Heart left ventricle (tissue), 16 donors: ENCODE measurements around the gene DYNLT2. TPM values are rescaled to one million over a fixed set of nuclear protein-coding genes. Genes with fewer than 3 reads are reported as not detected.

Experiments
- ATAC-seq, 4 donors: fragments of 200-7000 bp; cut with Tn5 transposase; one replicate each; pipeline ENCODE4 v1.9.1; 2020 to 2022; ENCODE audit warnings: moderate library complexity in 4 of 4, mild to moderate bottlenecking in 3 of 4, moderate number of reproducible peaks in 1 of 4
- DNase-seq, 5 donors: peaks; one replicate each; pipeline ENCODE4 v3.0.0-alpha.2; 2020
- H3K27ac ChIP-seq, 12 donors: fragments of 200-600 bp; sonication (generic) in 4 of 12; one replicate each; pipeline versions ENCODE4 v1.5.0 to v1.8.0; 2016 to 2022; ENCODE audit warnings: mild to moderate bottlenecking in 2 of 12
- H3K27me3 ChIP-seq, 9 donors: fragments of 200-600 bp; sonication (generic) in 2 of 9; one replicate each; pipeline versions ENCODE4 v1.5.1 to v1.8.0; 2016 to 2022; ENCODE audit warnings: mild to moderate bottlenecking in 3 of 9
- H3K36me3 ChIP-seq, 9 donors: fragments of 200-600 bp; sonication (generic) in 2 of 9; one replicate each; pipeline versions ENCODE4 v1.5.0 to v1.8.0; 2018 to 2022; ENCODE audit warnings: mild to moderate bottlenecking in 2 of 9
- H3K4me1 ChIP-seq, 12 donors: fragments of 200-600 bp; sonication (generic) in 4 of 12; one replicate each; pipeline versions ENCODE4 v1.5.0 to v1.8.0; 2016 to 2022; ENCODE audit warnings: mild to moderate bottlenecking in 3 of 12
- H3K4me3 ChIP-seq, 12 donors: fragments of 200-600 bp; sonication (generic) in 4 of 12; one replicate each; pipeline versions ENCODE4 v1.5.0 to v1.8.0; 2017 to 2022; ENCODE audit warnings: mild to moderate bottlenecking in 9 of 12, moderate library complexity in 4 of 12
- H3K9me3 ChIP-seq, 12 donors: fragments of 200-600 bp; sonication (generic) in 4 of 12; one replicate each; pipeline versions ENCODE4 v1.5.0 to v1.8.0; 2016 to 2022; ENCODE audit warnings: mild to moderate bottlenecking in 1 of 12
- POLR2A ChIP-seq, 2 donors: fragments of 450-650 bp; IDR thresholded peaks; one replicate each; pipeline ENCODE4 v1.6.1; 2017; ENCODE audit warnings: antibody characterized with exemption in 2 of 2, mild to moderate bottlenecking in 2 of 2, moderate library complexity in 2 of 2
- WGBS, 4 donors: extraction: QIAGEN DNeasy Blood & Tissue Kit in 2 of 4; methylation state at CpG; one replicate each; pipeline versions ENCODE4 v1.1.5 to v1.1.7; 2013 to 2018; 5-methylcytosine and 5-hydroxymethylcytosine counted together
- intact Hi-C, 10 donors: fragments of 100-400 bp; cut with DNase I; formaldehyde crosslinking; loops; one replicate each; pipeline versions ENCODE4 v1.11.1 to v1.14.2; 2022
- polyA plus RNA-seq, 2 donors: library from polyadenylated mRNA; stranded (reverse); fragments of 200-250 nt; gene quantifications; one replicate each; pipeline ENCODE4 v1.2.3, GENCODE V29; 2013
- total RNA-seq, 9 donors: library from RNA; depleted of rRNA in 2 of 9; stranded (reverse); fragments of >200 nt in 2 of 9; fragmentation: NEBNext Ultra II Directional in 3 of 9; extraction: Animal tissue kit (Norgen Biotek cat#: 25700) in 3 of 9; gene quantifications; one replicate each; pipeline versions ENCODE4 v1.1.0 to v1.2.4, GENCODE V29; 2016 to 2023
- TF ChIP-seq, protein P1 (sequence below), 12 donors: fragments of 200-600 bp; sonication (generic) in 4 of 12; IDR thresholded peaks; one replicate each; pipeline versions ENCODE4 v1.5.0 to v1.8.0; 2018 to 2022; ENCODE audit warnings: antibody characterized with exemption in 12 of 12, mild to moderate bottlenecking in 5 of 12
- donor health status: ischemic (EF 13 %, LVEDD 7.1; RV severe dilation, severe dysfunction).
- donor health status: healthy with polysubstance abuse.
- donor health status: DM: no; HTN: yes; CAD: no.
- donor health status: DM: no; HTN: no; CAD: no.
- donor health status: ischemic (EF 25% LVEDD 6.9; RV normal size, moderate dysfunction).
- donor health status: ischemic (EF 25% LVEDD 5.7; RV mildly dilated, moderate dysfunction).
- donor health status: healthy.
- donor health status: DM: yes; HTN: yes; CAD: no.
- donor health status: ischemic (EF 35%, LVEDD 5.7; RV mildly dilated, moderate dysfunction).
- donor health status: nonischemic (EF 11% LVEDD 7.7; RV severe dilation, severe dysfunction).
- donor health status: DM: yes; HTN: yes; CAD: no.
- donor health status: PGD.
- donor health status: ischemic (EF 29% LVEDD 5.4; RV normal size, mild dysfunction).
- donor health status: nonischemic (EF 23%, LVEDD 6.1; RV moderate dilation, normal function).

DYNLT2 gene
- total and polyA plus RNA-seq, 11 donors, result 0.49 to 1.5 (median 0.67) TPM

DNA sequence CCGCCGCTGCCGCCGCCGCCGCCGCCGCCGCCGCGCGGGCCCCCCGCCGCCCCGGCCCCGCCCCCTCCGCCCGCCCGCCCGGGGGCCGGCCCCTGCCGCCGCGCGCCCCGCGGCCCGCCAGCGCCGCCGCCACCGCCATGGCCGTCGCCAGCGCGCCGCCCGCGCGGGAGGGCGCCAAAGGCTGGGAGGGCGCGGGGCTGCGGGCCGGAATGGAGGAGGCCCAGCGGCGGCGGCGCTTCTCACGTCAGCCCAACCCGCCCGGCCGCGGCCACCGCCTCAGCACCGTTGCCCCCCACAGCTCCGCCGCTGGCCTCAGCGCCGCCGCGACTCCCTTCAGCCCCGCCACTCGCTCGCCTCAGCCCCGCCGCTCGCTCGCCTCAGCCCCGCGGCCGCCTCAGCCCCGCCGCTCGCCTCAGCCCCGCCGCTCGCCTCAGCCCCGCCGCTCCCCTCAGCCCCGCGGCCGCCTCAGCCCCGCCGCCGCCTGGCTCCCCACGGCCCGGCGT lies 27.3 kb downstream of the DYNLT2 start:
- DNase-seq, result peak; percentile 29 to 73 (median 43)
- WGBS, 4 donors, result 0 to 3% (median 1%) methylated on average over 8 to 88 of the region's 89 CpGs
- peak overlapping the region in 9 of 12 donors; percentile 64 to 94 (median 72) for H3K4me3 ChIP-seq
- intact Hi-C loops, result loop anchor here in 3 of 10 donors (2.0 to 10.0 kb wide), 4 partner anchors 19 to 831 kb away; partner anchors contain the start of genes C6orf120 (in 2 of the 3), WDR27 (in 2 of the 3), DYNLT2 (in 1 of the 3) and ERMARD (in 1 of the 3)
- no peaks in the 10 kb centered on the region for H3K9me3 ChIP-seq
- no peaks in the 10 kb centered on the region for H3K27me3 ChIP-seq
- TF ChIP-seq, protein P1, sequence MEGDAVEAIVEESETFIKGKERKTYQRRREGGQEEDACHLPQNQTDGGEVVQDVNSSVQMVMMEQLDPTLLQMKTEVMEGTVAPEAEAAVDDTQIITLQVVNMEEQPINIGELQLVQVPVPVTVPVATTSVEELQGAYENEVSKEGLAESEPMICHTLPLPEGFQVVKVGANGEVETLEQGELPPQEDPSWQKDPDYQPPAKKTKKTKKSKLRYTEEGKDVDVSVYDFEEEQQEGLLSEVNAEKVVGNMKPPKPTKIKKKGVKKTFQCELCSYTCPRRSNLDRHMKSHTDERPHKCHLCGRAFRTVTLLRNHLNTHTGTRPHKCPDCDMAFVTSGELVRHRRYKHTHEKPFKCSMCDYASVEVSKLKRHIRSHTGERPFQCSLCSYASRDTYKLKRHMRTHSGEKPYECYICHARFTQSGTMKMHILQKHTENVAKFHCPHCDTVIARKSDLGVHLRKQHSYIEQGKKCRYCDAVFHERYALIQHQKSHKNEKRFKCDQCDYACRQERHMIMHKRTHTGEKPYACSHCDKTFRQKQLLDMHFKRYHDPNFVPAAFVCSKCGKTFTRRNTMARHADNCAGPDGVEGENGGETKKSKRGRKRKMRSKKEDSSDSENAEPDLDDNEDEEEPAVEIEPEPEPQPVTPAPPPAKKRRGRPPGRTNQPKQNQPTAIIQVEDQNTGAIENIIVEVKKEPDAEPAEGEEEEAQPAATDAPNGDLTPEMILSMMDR (IDR thresholded peaks at IDR 0.05), result no peak
- TF ChIP-seq POLR2A (IDR thresholded peaks at IDR 0.05), result no peak
- peak in 2 of 4 donors; percentile 34 to 46 for ATAC-seq
- H3K4me1 ChIP-seq, result peaks cover 0 to 40% (median 20%) of the 10 kb centered on the region in 12 donors
- H3K36me3 ChIP-seq, result peaks cover 0 to 4% (median 0%) of the 10 kb centered on the region in 9 donors
- H3K27ac ChIP-seq, result peak overlapping the region; percentile 58 to 96 (median 84)

DNA sequence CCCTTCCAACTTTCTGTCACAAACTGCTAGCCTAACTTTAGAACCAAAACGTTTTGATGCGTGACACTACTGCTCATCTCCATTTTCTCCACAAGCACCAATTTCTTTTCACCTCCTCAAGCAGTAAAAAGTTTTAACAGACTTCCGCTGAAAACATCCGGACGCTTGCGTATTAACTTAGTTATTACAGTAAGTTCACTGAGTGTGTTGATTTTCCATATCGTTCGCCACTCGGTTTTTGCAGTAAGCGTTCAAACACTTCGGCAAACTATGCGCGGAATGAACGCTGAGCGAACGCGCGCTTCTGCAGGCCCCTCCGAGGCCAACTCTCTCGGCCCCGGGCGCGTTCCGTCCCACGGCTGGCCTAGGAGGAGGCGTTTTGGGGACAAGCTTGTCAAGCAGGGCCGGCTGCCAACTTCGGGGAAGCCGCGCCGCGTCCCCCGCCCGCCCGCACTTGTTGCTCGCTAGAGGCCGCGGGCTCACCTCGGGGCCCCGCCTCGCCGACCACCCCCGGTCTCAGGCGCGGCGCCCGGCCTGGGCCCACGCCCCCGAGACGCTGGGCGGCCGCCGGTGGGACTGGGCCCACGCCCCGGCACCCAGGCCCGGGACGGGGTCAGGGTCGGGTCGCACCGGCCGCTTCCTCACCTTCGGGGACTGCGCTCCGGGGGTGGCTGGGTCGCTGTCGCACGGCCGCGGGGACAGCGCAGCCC lies 28.0 kb downstream of the DYNLT2 start:
- intact Hi-C loops, result loop anchor here in 3 of 10 donors (2.0 to 10.0 kb wide), 3 partner anchors 19 to 831 kb away; partner anchors contain the start of genes C6orf120 (in 2 of the 3), WDR27 (in 2 of the 3), PSMB1 (in 1 of the 3) and TBP (in 1 of the 3)
- DNase-seq (peak; percentile 86 to 91 (median 88)), ATAC-seq (peak; percentile 76 to 83 (median 80))
- Histone ChIP-seq H3K4me1 (peaks cover 0 to 40% (median 20%) of the 10 kb centered on the region in 12 donors), H3K4me3 (peak overlapping the region; percentile 41 to 94 (median 66)), H3K36me3 (peaks cover 0 to 9% (median 0%) of the 10 kb centered on the region in 9 donors), H3K27ac (peak overlapping the region; percentile 59 to 96 (median 90)), H3K27me3 (no peaks in the 10 kb centered on the region), H3K9me3 (no peaks in the 10 kb centered on the region)
- TF ChIP-seq, protein P1 (IDR thresholded peaks at IDR 0.05), result no peak
- peak in 1 of 2 donors; percentile 9 for TF ChIP-seq POLR2A (IDR thresholded peaks at IDR 0.05)
- 0 to 1% (median 0%) methylated on average over 28 to 70 of the region's 70 CpGs for WGBS, 4 donors

DNA sequence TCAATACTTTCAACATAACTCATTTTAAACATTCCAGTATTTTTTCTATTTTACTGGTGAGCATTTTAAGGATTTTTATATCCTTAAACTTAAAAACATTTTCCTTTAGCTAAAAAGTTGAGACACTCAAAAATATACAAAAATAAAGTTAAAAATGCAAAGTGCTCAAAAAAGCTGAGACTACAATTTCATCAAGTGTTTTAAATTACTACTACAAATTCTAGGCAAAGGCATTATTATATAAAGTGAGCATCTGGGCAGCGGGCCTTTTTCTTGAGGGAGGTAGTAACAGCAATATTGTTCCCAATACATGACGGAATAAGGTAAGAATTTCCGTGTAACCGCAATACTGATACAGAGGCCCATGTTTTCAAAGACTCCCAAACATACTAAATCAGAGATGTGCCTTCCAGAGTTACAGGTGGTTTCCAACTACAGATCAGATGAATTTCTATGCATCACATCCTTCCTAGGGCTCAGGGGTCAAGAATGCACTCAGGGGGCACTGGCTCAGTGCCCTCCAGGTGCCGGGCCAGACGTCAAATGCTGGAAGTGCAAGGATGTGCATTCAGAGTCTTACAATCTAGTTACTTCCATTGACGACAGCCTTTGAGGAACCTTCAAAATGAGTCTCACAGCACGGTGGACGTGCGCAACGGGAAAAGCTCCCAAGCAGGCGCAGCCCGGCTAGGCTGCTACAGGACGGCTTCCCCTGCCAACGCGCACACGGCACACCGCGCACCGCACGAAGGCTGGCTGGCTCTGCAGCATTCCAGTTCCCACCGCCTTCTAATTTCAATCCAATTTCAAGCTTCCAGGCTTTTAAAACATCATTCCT lies 28.8 kb downstream of the DYNLT2 start:
- H3K4me1 ChIP-seq, result peaks cover 0 to 40% (median 20%) of the 10 kb centered on the region in 12 donors
- TF ChIP-seq POLR2A (IDR thresholded peaks at IDR 0.05), result no peak
- TF ChIP-seq, protein P1 (IDR thresholded peaks at IDR 0.05), result no peak
- no peaks in the 10 kb centered on the region for H3K27me3 ChIP-seq
- intact Hi-C loops, result loop anchor here in 3 of 10 donors (2.0 to 10.0 kb wide), 3 partner anchors 18 to 832 kb away; partner anchors contain the start of genes C6orf120 (in 2 of the 3), WDR27 (in 2 of the 3), PSMB1 (in 1 of the 3) and TBP (in 1 of the 3)
- WGBS, 4 donors, result 2 to 3% (median 3%) methylated on average over 22 of the region's 22 CpGs
- DNase-seq (peak; percentile 27 to 76 (median 39)), ATAC-seq (peak; percentile 65 to 85 (median 72))
- H3K4me3 ChIP-seq, result peak overlapping the region; percentile 41 to 94 (median 66)
- H3K36me3 ChIP-seq, result peaks cover 0 to 17% (median 0%) of the 10 kb centered on the region in 9 donors
- no peaks in the 10 kb centered on the region for H3K9me3 ChIP-seq
- peak overlapping the region; percentile 59 to 96 (median 90) for H3K27ac ChIP-seq
